Measurements from ENCODE around the gene HAS3.
"Not testable (repeated sequence)": the region's sequence is repeated elsewhere in the genome, so short reads cannot be mapped to it uniquely, and the experiment has no call there.

Gene HAS3

GRCh38 chr16:69120096-69120664, 14.7 kb downstream of the HAS3 start:
- Histone ChIP-seq H4K20me1 (ENCODE audit: insufficient read depth, low read length, poor library complexity, severe bottlenecking) (peaks cover 5% of the 10 kb centered on the region), H3K36me3 (ENCODE audit: insufficient read depth, low read length) (peaks cover 39% of the 10 kb centered on the region; the same call in 1 of the 2 replicates), H3K9ac (ENCODE audit: low read depth, low read length, poor library complexity, severe bottlenecking) (no peak overlapping the region), H3K9me2 (replicated peaks; ENCODE audit: low read depth, low read length) (no peaks in the 10 kb centered on the region), H3K79me2 (ENCODE audit: insufficient read depth, low read length) (no peaks in the 10 kb centered on the region), H3K27me3 (ENCODE audit: insufficient read depth, low read length, poor library complexity, severe bottlenecking) (no peaks in the 10 kb centered on the region), H3K9me3 (ENCODE audit: insufficient read depth, low read depth, low read length) (no peaks in the 10 kb centered on the region), H3K4me3 (ENCODE audit: low read length, poor library complexity, severe bottlenecking) (no peak overlapping the region), H3K4me1 (ENCODE audit: insufficient read depth, low read length, poor library complexity, severe bottlenecking) (no peaks in the 10 kb centered on the region), H3F3A (ENCODE audit: low read depth) (no peaks in the 10 kb centered on the region), H2AFZ (ENCODE audit: low read length) (no peak overlapping the region), H3K4me2 (ENCODE audit: low read depth, low read length, poor library complexity, severe bottlenecking) (no peak overlapping the region)
- TF ChIP-seq CTCF (conservative IDR thresholded peaks at IDR 0.05; ENCODE audit: low read length) (no peak), EZH2phosphoT487 (IDR thresholded peaks at IDR 0.05; ENCODE audit: borderline replicate concordance) (no peak)

- TF ChIP-seq EZH2phosphoT487 (IDR thresholded peaks at IDR 0.05; ENCODE audit: borderline replicate concordance) (no peak), CTCF (conservative IDR thresholded peaks at IDR 0.05; ENCODE audit: low read length) (peak; percentile 81)
- Histone ChIP-seq H3K36me3 (ENCODE audit: insufficient read depth, low read length) (peaks cover 23% of the 10 kb centered on the region; the same call in 1 of the 2 replicates), H4K20me1 (ENCODE audit: insufficient read depth, low read length, poor library complexity, severe bottlenecking) (peaks cover 16% of the 10 kb centered on the region)
Observed at GRCh38 chr16:69123910-69124309, 18.5 kb downstream of the HAS3 start.

GRCh38 chr16:69124406-69124805, 19.0 kb downstream of the HAS3 start:
- H3K9me3 ChIP-seq (ENCODE audit: insufficient read depth, low read depth, low read length); H2AFZ ChIP-seq (ENCODE audit: low read length); H3K4me3 ChIP-seq (ENCODE audit: low read length, poor library complexity, severe bottlenecking); H3K9me2 ChIP-seq (replicated peaks; ENCODE audit: low read depth, low read length); H3K9ac ChIP-seq (ENCODE audit: low read depth, low read length, poor library complexity, severe bottlenecking); H3K4me1 ChIP-seq (ENCODE audit: insufficient read depth, low read length, poor library complexity, severe bottlenecking); H3K4me2 ChIP-seq (ENCODE audit: low read depth, low read length, poor library complexity, severe bottlenecking); H3F3A ChIP-seq (ENCODE audit: low read depth); H3K27me3 ChIP-seq (ENCODE audit: insufficient read depth, low read length, poor library complexity, severe bottlenecking): not testable (repeated sequence)
- peaks cover 18% of the 10 kb centered on the region for H4K20me1 ChIP-seq (ENCODE audit: insufficient read depth, low read length, poor library complexity, severe bottlenecking)
- H3K36me3 ChIP-seq (ENCODE audit: insufficient read depth, low read length): peaks cover 19% of the 10 kb centered on the region; the same call in 1 of the 2 replicates
- peaks cover 20% of the 10 kb centered on the region; the same call in 1 of the 2 replicates for H3K79me2 ChIP-seq (ENCODE audit: insufficient read depth, low read length)

More at GRCh38 chr16:69123910-69124309, 18.5 kb downstream of the HAS3 start:
- Histone ChIP-seq H3K9ac (ENCODE audit: low read depth, low read length, poor library complexity, severe bottlenecking) (no peak overlapping the region), H3K9me3 (ENCODE audit: insufficient read depth, low read depth, low read length) (no peaks in the 10 kb centered on the region), H2AFZ (ENCODE audit: low read length) (no peak overlapping the region), H3K4me1 (ENCODE audit: insufficient read depth, low read length, poor library complexity, severe bottlenecking) (no peaks in the 10 kb centered on the region), H3K4me3 (ENCODE audit: low read length, poor library complexity, severe bottlenecking) (no peak overlapping the region), H3K79me2 (ENCODE audit: insufficient read depth, low read length) (peaks cover 17% of the 10 kb centered on the region; the same call in 1 of the 2 replicates), H3F3A (ENCODE audit: low read depth) (no peaks in the 10 kb centered on the region; the same call in 1 of the 2 replicates), H3K27me3 (ENCODE audit: insufficient read depth, low read length, poor library complexity, severe bottlenecking) (no peaks in the 10 kb centered on the region), H3K9me2 (replicated peaks; ENCODE audit: low read depth, low read length) (no peaks in the 10 kb centered on the region), H3K4me2 (ENCODE audit: low read depth, low read length, poor library complexity, severe bottlenecking) (no peak overlapping the region)

- H3K9me2 ChIP-seq (replicated peaks; ENCODE audit: low read depth, low read length); H3K4me1 ChIP-seq (ENCODE audit: insufficient read depth, low read length, poor library complexity, severe bottlenecking); H3K27me3 ChIP-seq (ENCODE audit: insufficient read depth, low read length, poor library complexity, severe bottlenecking); H3K9ac ChIP-seq (ENCODE audit: low read depth, low read length, poor library complexity, severe bottlenecking); H3K4me2 ChIP-seq (ENCODE audit: low read depth, low read length, poor library complexity, severe bottlenecking); H2AFZ ChIP-seq (ENCODE audit: low read length); H3K9me3 ChIP-seq (ENCODE audit: insufficient read depth, low read depth, low read length); H3F3A ChIP-seq (ENCODE audit: low read depth); H3K4me3 ChIP-seq (ENCODE audit: low read length, poor library complexity, severe bottlenecking): not testable (repeated sequence)
- Histone ChIP-seq H3K36me3 (ENCODE audit: insufficient read depth, low read length) (peaks cover 13% of the 10 kb centered on the region; the same call in 1 of the 2 replicates), H3K79me2 (ENCODE audit: insufficient read depth, low read length) (peaks cover 25% of the 10 kb centered on the region; the same call in 1 of the 2 replicates), H4K20me1 (ENCODE audit: insufficient read depth, low read length, poor library complexity, severe bottlenecking) (peaks cover 24% of the 10 kb centered on the region)
Observed at GRCh38 chr16:69124961-69125360, 19.5 kb downstream of the HAS3 start.
